Spinal cord (tissue), 10 donors: ENCODE data around the gene KLHL17. TPM values are rescaled to one million over a fixed set of nuclear protein-coding genes. Genes with fewer than 3 reads are reported as not detected.

Experiments used
- DNase-seq, 6 donors: peaks; one replicate each; pipeline versions ENCODE4 v3.0.0 to v3.0.0-alpha.2; 2013 to 2015; ENCODE audit warnings: low spot score in 6 of 6, low read depth in 4 of 6
- H3K27ac ChIP-seq: one replicate; pipeline ENCODE4 v1.5.1; 2013; ENCODE audit warnings: low read depth, low read length, control low read depth
- H3K27me3 ChIP-seq: one replicate; pipeline ENCODE4 v1.6.1; 2013; ENCODE audit warnings: low read length; ENCODE audit not compliant: control insufficient read depth, insufficient read depth
- H3K36me3 ChIP-seq: one replicate; pipeline ENCODE4 v1.6.1; 2013; ENCODE audit warnings: low read length; ENCODE audit not compliant: control insufficient read depth, insufficient read depth
- H3K4me1 ChIP-seq: one replicate; pipeline ENCODE4 v1.6.1; 2013; ENCODE audit warnings: low read length; ENCODE audit not compliant: control insufficient read depth, insufficient read depth
- H3K4me3 ChIP-seq: one replicate; pipeline ENCODE4 v1.5.1; 2013; ENCODE audit warnings: low read depth, low read length, control low read depth
- H3K9me3 ChIP-seq: one replicate; pipeline ENCODE4 v1.6.1; 2013; ENCODE audit warnings: low read length; ENCODE audit not compliant: control insufficient read depth, insufficient read depth
- WGBS: methylation state at CpG from one replicate; pipeline ENCODE4 v1.1.5; 2013; ENCODE audit warnings: missing lambda C conversion rate; ENCODE audit not compliant: insufficient coverage; 5-methylcytosine and 5-hydroxymethylcytosine counted together
- polyA plus RNA-seq, 2 donors: library from polyadenylated mRNA; unstranded; fragments of 120-200 nt; gene quantifications; one replicate each; pipeline ENCODE4 v1.2.1, GENCODE V29; 2013; ENCODE audit not compliant: insufficient read length in 2 of 2
- total RNA-seq, 2 donors: library from RNA; depleted of rRNA in 1 of 2; stranded (reverse); fragments of 120-200 nt in 1 of 2; fragments of >200 nt in 1 of 2; gene quantifications; one replicate each; pipeline versions ENCODE4 v1.2.3 to v1.2.4, GENCODE V29; 2013 to 2014
- donor health status: healthy.

KLHL17 gene
- total and polyA plus RNA-seq, 4 donors, result 5.4 to 27.4 (median 17.6) TPM

- Histone ChIP-seq H3K27ac (no peak overlapping the region), H3K4me3 (no peak overlapping the region), H3K9me3 (no peaks in the 10 kb centered on the region), H3K27me3 (peaks cover 72% of the 10 kb centered on the region), H3K4me1 (peaks cover 52% of the 10 kb centered on the region), H3K36me3 (peaks cover 59% of the 10 kb centered on the region)
- WGBS, result 75% methylated on average over 34 of the region's 40 CpGs
- no peak for DNase-seq
Measured at GRCh38 chr1:928825-929661, 31.3 kb upstream of the KLHL17 start.

DNA sequence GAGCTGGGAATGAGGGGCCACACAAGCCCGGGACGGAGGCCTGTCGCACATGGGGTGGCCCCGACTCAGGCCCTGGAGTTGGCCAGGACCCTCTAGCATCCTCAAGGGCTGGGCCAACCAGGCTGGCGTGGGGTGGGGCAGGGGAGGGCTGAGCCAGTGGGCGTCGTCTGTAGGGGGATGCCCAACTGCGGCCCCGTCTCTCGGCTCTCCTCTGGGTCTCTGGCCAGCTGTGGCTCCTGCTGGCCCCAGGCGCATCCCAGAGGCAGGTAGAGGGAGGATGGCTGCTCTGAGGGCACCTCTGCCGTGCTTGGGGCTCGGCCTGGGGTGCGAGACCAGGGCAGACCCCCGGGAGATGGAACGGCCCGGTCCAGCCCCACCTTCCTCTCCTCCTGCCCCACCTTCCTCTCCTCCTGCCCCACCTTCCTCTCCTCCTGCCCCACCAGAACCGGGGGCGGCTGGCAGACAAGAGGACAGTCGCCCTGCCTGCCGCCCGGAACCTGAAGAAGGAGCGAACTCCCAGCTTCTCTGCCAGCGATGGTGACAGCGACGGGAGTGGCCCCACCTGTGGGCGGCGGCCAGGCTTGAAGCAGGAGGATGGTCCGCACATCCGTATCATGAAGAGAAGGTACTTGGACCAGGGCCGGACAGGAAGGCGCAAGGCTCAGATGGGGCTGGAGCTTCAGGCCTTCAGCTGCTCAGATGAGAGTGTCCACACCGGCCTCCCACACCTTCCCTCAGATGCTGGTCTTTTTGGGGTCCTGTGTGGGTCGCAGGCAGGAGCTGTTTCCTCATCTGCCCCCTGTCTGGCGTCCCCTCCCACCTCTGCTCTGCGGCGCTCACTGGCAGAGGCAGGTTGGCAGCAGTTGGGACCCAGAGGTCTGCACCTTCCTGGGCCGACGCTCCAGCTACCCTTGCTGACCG, 30.4 kb upstream of the KLHL17 start:
- H3K9me3 ChIP-seq, result no peaks in the 10 kb centered on the region
- peaks cover 49% of the 10 kb centered on the region for H3K4me1 ChIP-seq
- 82% methylated on average over 40 of the region's 40 CpGs for WGBS
- no peak overlapping the region for H3K4me3 ChIP-seq
- peaks cover 59% of the 10 kb centered on the region for H3K36me3 ChIP-seq
- no peak for DNase-seq
- peaks cover 71% of the 10 kb centered on the region for H3K27me3 ChIP-seq
- H3K27ac ChIP-seq, result no peak overlapping the region

- DNase-seq, result no peak
- no peaks in the 10 kb centered on the region for H3K9me3 ChIP-seq
- peaks cover 52% of the 10 kb centered on the region for H3K4me1 ChIP-seq
- peaks cover 64% of the 10 kb centered on the region for H3K36me3 ChIP-seq
- 55% methylated on average over 16 of the region's 18 CpGs for WGBS
- no peak overlapping the region for H3K4me3 ChIP-seq
- H3K27ac ChIP-seq, result no peak overlapping the region
- peaks cover 72% of the 10 kb centered on the region for H3K27me3 ChIP-seq
Measured at GRCh38 chr1:930633-931138, 29.7 kb upstream of the KLHL17 start.

DNA sequence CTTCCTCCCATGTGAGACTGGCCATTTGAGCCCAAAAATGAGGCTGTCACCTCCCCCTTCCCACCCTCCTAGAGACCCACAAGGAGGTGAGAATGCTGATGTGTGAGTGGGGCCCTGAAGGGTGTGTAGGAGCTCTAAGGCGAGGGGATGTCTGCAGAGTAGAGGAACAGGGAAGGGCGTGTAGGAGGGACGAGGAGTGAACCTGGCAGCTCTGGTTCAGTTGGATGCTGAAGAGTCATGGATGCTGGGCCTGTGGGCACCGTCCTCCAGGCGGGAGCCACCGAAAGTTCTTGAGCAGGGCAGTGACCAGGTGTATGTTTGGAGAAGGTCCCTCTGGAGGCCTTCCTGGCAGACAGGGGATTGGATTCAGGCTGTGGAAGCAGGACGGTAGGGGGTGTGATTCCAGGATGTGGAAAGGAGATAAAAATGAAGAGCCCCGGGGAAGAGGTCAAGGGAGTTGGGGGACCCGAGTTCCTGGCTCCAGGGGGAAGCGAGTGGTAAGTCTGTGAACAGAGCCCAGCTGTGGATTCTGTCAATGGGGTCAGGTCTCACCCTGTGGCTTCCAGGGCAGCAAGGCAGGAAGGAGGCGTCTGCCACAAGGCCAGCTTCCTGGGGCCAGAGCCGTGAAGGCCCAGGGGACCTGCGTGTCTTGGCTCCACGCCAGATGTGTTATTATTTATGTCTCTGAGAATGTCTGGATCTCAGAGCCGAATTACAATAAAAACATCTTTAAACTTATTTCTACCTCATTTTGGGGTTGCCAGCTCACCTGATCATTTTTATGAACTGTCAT, 28.8 kb upstream of the KLHL17 start:
- WGBS, result 64% methylated on average over 15 of the region's 15 CpGs
- H3K27ac ChIP-seq, result no peak overlapping the region
- no peaks in the 10 kb centered on the region for H3K9me3 ChIP-seq
- no peak for DNase-seq
- peaks cover 72% of the 10 kb centered on the region for H3K27me3 ChIP-seq
- H3K4me3 ChIP-seq, result no peak overlapping the region
- H3K4me1 ChIP-seq, result peaks cover 52% of the 10 kb centered on the region
- peaks cover 69% of the 10 kb centered on the region for H3K36me3 ChIP-seq

- Histone ChIP-seq H3K4me3 (no peak overlapping the region), H3K36me3 (peaks cover 66% of the 10 kb centered on the region), H3K4me1 (peaks cover 48% of the 10 kb centered on the region), H3K9me3 (no peaks in the 10 kb centered on the region), H3K27me3 (peaks cover 72% of the 10 kb centered on the region), H3K27ac (no peak overlapping the region)
- WGBS, result 35% methylated on average over 16 of the region's 16 CpGs
- no peak for DNase-seq
Measured at GRCh38 chr1:932173-932510, 28.2 kb upstream of the KLHL17 start.

DNA sequence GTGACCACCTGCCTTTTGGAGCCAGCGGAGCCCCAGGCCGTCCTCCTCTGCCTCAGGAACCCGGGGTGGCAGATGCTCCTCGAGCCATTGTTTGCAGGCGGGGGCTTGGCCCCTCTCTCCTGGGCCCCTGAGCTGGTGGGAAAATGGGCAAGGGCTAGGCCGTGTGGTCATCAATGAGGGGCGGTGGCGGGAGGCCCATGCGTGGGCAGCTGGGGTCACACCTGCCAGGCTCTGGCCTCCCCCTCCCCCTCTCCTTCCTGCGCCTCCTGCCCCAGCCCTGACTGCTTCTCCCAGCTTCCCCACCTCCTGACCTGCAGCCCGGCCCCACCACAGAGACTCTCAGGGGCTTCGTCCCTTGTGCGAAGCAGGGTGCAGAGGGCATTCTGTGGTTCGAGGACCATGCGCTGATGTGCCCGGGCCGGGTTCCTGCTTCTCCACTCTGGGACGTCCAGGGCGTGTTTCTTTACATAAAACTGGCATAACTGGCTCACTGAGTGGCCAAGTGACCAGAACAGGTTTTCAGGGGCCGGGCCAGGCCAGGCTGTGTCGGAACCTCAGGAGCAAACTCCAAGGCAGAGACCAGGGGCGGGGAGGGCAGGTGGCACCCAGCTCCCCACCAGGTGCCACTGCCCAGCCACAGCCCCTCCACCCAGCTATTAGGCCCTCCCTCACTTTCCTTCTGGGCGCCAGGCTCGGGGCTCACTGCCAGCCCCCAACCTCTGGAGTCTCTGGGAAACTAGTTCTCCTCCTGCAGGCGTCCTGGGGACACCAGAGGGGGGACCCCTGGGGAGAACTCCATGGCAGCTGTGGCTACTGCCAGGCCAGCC, 27.4 kb upstream of the KLHL17 start:
- DNase-seq, result no peak
- Histone ChIP-seq H3K4me3 (no peak overlapping the region), H3K27me3 (peaks cover 64% of the 10 kb centered on the region), H3K9me3 (no peaks in the 10 kb centered on the region), H3K36me3 (peaks cover 59% of the 10 kb centered on the region), H3K27ac (no peak overlapping the region), H3K4me1 (peaks cover 40% of the 10 kb centered on the region)
- WGBS, result 63% methylated on average over 22 of the region's 25 CpGs

GRCh38 chr1:933603-933940, 26.8 kb upstream of the KLHL17 start:
- Histone ChIP-seq H3K9me3 (no peaks in the 10 kb centered on the region), H3K4me1 (peaks cover 38% of the 10 kb centered on the region), H3K27ac (no peak overlapping the region), H3K36me3 (peaks cover 57% of the 10 kb centered on the region), H3K4me3 (no peak overlapping the region), H3K27me3 (peaks cover 62% of the 10 kb centered on the region)
- 21% methylated on average over 5 of the region's 10 CpGs for WGBS
- no peak for DNase-seq

DNA sequence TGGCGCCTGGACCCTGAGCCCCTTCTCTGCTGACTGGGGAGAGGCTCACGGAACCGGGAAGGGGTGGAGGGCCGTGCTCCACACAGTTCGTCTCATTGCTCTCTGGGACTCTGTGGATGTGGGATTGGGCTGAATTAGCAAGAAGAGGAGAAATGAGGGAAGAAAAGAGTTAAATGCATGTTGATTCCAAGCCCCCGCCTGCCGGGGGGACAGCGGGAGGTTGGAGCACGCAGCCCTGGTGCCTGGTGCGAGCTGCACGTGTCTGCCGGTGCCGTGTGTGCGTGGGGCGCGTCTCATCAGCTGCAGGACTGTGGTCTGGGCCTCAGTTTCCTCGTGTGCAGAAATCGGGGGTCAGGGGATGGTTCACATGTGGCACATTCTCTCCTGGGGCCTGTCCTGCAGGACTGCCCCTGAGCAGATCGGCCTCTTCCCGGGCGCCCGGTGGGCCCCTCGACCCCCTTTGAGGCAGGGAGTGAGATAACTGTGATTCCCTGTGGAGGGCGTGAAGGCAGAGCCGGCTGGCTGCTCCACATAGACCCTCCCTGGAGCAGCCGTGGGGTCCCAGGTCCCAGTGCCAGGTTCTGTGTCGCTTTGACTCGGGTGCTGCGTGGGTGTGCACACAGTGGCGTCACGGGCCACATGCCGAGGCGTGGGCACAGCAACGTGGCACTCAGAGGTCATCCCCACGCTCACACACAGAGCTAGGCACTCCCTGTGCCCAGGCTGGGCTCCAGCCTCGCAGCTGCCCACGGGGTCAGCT, 25.2 kb upstream of the KLHL17 start:
- Histone ChIP-seq H3K27ac (no peak overlapping the region), H3K4me1 (peaks cover 50% of the 10 kb centered on the region), H3K36me3 (peaks cover 50% of the 10 kb centered on the region), H3K27me3 (peaks cover 61% of the 10 kb centered on the region), H3K9me3 (no peaks in the 10 kb centered on the region), H3K4me3 (no peak overlapping the region)
- DNase-seq, result no peak
- WGBS, result 11% methylated on average over 37 of the region's 37 CpGs
